ENCODE results near the gene ADAMTS19.

ADAMTS19 gene

DNA sequence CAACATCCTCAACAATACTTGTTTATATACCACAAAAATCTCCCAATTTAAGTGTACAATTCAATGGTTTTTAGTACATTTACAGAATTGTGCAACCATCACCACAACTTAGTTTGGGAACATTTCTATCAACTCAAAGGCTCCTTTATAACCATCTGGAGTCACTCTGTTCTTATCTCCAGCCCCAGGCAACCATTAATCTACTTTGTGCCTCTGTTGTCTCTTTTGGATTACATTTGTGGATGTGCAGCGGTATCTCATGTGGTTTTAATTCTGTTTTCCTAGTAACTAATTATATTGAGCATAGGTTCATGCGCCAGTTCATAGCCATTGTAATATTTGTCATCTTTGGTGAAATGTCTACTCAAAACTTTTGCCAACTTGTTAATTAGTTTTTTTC lies 14.4 kb downstream of the ADAMTS19 start:
- no peak overlapping the region for H3K4me3 ChIP-seq (ENCODE audit: low read depth, low read length)
- TF ChIP-seq, protein P1, sequence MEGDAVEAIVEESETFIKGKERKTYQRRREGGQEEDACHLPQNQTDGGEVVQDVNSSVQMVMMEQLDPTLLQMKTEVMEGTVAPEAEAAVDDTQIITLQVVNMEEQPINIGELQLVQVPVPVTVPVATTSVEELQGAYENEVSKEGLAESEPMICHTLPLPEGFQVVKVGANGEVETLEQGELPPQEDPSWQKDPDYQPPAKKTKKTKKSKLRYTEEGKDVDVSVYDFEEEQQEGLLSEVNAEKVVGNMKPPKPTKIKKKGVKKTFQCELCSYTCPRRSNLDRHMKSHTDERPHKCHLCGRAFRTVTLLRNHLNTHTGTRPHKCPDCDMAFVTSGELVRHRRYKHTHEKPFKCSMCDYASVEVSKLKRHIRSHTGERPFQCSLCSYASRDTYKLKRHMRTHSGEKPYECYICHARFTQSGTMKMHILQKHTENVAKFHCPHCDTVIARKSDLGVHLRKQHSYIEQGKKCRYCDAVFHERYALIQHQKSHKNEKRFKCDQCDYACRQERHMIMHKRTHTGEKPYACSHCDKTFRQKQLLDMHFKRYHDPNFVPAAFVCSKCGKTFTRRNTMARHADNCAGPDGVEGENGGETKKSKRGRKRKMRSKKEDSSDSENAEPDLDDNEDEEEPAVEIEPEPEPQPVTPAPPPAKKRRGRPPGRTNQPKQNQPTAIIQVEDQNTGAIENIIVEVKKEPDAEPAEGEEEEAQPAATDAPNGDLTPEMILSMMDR (IDR thresholded peaks at IDR 0.05; ENCODE audit: borderline replicate concordance, insufficient read depth, low read depth, low read length): no peak

DNA sequence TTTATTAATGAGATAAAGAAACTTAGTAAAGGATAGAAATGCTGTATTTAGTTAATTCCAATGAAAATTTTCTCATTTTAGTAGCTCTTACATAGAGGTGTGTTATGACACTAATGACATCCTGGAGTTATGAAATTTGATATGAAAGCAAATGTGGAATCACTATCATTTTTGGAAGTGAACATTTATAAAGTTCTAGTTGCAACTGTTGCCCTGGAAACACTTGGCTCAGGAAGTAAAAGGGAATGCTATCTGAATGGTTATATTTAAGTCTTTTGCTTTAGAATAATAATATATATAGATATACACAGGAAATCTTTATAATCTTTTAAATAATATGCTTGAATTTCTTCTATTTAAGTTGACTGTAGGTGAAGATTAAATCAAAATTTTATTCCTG lies 16.7 kb downstream of the ADAMTS19 start:
- TF ChIP-seq, protein P1 (IDR thresholded peaks at IDR 0.05; ENCODE audit: borderline replicate concordance, insufficient read depth, low read depth, low read length): no peak
- H3K4me3 ChIP-seq (ENCODE audit: low read depth, low read length): no peak overlapping the region

DNA sequence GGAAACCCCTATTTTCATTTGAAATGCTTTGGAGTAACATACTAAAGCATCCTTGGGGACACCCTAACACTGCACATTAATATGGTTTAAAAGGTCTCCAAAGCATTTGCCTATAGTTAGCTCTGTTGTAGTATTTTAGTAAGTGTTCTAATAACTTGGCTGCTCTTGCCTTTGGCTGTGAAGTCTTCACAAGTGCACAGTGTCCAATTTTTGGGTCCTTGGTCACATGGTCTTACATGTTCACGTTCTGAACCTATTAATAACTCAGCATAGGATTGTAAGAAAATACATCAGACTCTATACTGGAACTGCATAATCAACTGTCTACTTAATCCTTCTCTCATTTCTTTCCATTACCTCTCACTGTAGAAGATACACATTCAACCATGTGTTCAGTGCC lies 17.4 kb downstream of the ADAMTS19 start:
- TF ChIP-seq, protein P1 (IDR thresholded peaks at IDR 0.05; ENCODE audit: borderline replicate concordance, insufficient read depth, low read depth, low read length): no peak
- H3K4me3 ChIP-seq (ENCODE audit: low read depth, low read length): no peak overlapping the region

DNA sequence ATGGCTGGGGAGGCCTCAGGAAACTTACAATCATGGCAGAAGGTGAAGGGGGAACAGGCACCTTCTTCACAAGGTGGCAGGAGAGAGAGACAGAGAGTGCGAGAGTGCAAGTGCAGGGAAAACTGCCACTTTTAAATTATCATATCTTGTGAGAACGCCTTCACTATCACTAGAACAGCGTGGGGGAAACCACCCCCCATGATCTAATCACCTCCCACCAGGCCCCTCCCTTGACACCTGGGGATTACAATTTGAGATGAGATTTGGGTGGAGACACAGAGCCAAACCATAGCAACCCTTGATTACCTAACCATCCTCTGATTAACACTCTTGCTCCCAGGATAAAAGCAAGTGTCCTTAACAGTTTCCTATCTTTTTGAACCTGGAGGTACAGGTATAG lies 21.1 kb downstream of the ADAMTS19 start:
- H3K4me3 ChIP-seq (ENCODE audit: low read depth, low read length): no peak overlapping the region
- TF ChIP-seq, protein P1 (IDR thresholded peaks at IDR 0.05; ENCODE audit: borderline replicate concordance, insufficient read depth, low read depth, low read length): no peak

DNA sequence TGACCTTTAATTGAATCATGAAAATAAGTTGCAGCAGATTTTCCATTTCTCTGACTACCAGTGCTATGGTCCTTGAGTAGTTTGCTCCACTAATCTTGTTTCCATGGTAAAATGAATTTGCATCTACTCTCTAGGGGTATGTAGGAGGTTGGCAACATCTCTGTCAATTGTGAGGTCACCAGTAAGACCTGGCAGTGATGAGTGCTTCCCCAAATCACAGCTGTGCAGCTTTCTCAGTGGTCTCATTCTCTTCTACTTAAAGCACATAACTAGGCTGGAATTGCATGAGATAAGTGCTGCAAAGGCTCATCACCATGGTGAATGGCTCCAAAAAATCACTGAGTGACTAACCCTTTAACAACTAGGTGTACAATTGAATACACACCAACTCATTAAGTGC lies 36.3 kb downstream of the ADAMTS19 start:
- no peak overlapping the region for H3K4me3 ChIP-seq (ENCODE audit: low read depth, low read length)
- TF ChIP-seq, protein P1 (IDR thresholded peaks at IDR 0.05; ENCODE audit: borderline replicate concordance, insufficient read depth, low read depth, low read length): no peak

DNA sequence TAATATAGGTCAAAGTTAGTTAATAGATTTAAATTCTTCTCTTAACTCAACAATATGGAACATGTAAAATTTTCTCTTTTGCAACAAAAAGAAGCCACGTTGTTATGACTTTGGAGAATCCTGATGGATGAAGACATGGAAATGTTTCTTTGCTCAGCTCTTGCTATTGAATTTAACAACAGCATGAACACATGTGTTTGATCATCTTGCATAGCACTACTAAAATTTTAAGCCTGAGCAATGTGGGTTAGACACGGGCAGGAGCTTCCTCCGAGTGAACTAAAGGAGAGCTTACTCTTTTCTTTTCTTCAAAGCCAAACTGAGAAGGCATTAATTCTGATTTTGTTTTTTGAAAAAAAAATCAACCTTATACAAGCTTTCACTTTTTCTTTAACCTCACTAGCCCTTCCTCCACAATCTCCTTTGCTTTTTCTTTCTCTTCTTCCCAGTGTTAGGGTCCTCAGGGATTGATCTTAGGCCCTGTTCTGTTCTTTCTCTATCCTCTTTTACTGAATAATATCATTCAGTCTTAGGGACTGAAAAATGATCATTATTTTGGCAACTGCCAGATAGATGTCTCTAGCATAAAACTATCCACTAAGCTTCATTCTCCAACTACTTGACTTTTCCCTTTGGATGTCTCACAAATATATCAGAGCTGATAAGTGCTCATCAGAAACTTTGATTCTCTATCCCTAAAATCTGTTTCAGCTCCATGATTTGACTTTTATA lies 36.9 kb downstream of the ADAMTS19 start:
- H3K4me3 ChIP-seq (ENCODE audit: low read depth, low read length): no peak overlapping the region
- TF ChIP-seq, protein P1 (IDR thresholded peaks at IDR 0.05; ENCODE audit: borderline replicate concordance, insufficient read depth, low read depth, low read length): no peak

DNA sequence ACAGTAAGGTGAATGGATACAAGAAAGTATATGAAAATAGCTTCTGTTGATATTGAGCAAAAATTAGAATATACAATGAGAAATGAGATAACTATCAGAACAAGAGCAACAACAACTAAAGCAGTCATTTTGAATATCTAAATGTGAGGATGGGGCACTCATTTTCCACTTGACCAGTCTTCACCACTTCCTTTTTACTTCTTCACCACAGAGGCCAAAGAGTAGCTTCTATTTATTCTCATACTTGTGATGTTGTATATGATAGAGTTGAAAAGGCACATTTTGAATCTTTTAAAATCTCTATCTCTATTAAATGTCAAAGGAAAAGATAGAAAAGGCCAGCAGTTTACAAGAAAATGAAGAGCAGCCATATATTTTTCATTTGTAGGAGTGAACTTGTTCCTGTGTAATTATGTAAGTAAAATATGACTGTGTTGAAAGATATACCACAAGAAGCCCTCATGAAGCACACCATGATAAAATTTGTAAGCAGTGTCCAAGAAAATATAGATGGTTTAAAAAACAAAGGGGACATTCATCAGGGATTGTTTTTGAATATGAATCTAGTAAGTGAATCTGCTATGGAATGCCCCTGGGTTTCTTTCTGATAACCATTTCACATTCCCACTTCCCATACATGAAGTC lies 39.2 kb downstream of the ADAMTS19 start:
- TF ChIP-seq, protein P1 (IDR thresholded peaks at IDR 0.05; ENCODE audit: borderline replicate concordance, insufficient read depth, low read depth, low read length): no peak
- no peak overlapping the region for H3K4me3 ChIP-seq (ENCODE audit: low read depth, low read length)
